GM12891 (cell line): Measurements from ENCODE around the gene MEAK7.

Source experiments
- PAX5 ChIP-seq: IDR thresholded peaks from 2 replicates; pipeline ENCODE4 v1.6.1; 2011; ENCODE audit warnings: low read length, moderate library complexity, mild to moderate bottlenecking; ENCODE audit not compliant: insufficient read depth, severe bottlenecking
- POLR2A ChIP-seq: IDR thresholded peaks from 2 replicates; pipeline ENCODE4 v1.6.1; 2011; ENCODE audit warnings: low read depth, low read length, control low read depth
- POLR2AphosphoS5 ChIP-seq: IDR thresholded peaks from 2 replicates; pipeline ENCODE4 v1.6.1; 2011; ENCODE audit warnings: low read depth, low read length, control low read depth
- TAF1 ChIP-seq: IDR thresholded peaks from 2 replicates; pipeline ENCODE4 v1.6.1; 2011; ENCODE audit warnings: low read depth, low read length, control low read depth

- TF ChIP-seq POLR2AphosphoS5 (no peak), POLR2A (no peak), TAF1 (no peak), PAX5 (no peak)
These were observed 30.9 kb upstream of the MEAK7 start for GRCh38 chr16:84535408-84535807.
